Measurements from ENCODE around the gene TPRG1L. TPM values are rescaled to one million over a fixed set of nuclear protein-coding genes. Genes with fewer than 3 reads are reported as not detected.

TPRG1L gene
- total RNA-seq, 3 donors from 2014 or later, result 70.4 to 96.0 (median 76.1) TPM

DNA sequence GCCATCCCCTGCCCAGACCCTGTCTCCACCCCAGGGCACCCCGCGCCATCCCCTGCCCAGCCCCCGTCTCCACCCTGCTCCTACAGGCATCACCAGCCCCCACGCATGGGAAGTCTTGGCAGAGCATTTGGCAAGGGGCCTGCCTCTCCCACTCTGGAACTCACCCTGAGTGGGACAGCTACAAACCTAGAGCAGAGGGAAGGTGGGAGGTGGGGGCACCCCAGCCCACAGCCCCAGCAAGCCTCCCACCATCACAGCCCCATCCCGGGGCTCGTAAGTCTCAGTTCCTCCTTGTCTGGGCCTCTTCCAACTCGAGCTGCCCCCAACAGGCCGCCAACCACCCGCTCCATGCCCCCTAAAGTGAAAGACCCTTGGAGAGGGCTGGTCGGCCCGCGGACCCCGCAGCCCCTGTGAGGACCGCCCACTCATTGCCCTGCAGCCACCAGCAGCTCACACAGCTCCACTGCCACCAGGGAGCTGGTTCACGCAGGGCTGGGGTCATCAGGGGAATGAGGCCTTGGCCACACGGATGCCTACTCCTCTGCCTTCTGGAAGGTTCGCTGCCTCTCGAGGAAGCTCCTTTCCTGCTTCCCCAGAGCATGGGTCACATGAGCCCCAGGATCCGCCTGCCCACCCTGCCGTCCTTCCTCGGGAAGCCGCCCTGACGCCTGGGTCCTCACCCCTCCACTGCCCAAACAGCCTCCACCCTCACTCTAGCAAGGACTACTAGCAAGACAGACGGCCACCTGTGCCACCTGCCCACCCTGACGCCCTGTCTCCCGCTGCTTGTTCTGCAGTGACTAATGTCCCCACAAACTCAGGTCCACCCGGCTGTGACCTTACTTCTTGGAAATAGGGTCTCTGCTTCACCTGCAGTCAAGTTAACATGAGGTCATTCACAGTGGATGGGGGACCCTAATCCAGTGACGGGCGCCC, 27.9 kb upstream of the TPRG1L start:
- Histone ChIP-seq H3K4me1 (ENCODE audit: low read depth) (peaks cover 7% of the 10 kb centered on the region), H3K9me3 (no peaks in the 10 kb centered on the region), H3K4me3 (no peak overlapping the region), H3K36me3 (ENCODE audit: low read depth) (no peaks in the 10 kb centered on the region)
- ATAC-seq (no peak), DNase-seq (no peak)
- intact Hi-C loops (cut with DNase I, micrococcal nuclease), result no loop called here
- TF ChIP-seq, protein P1, sequence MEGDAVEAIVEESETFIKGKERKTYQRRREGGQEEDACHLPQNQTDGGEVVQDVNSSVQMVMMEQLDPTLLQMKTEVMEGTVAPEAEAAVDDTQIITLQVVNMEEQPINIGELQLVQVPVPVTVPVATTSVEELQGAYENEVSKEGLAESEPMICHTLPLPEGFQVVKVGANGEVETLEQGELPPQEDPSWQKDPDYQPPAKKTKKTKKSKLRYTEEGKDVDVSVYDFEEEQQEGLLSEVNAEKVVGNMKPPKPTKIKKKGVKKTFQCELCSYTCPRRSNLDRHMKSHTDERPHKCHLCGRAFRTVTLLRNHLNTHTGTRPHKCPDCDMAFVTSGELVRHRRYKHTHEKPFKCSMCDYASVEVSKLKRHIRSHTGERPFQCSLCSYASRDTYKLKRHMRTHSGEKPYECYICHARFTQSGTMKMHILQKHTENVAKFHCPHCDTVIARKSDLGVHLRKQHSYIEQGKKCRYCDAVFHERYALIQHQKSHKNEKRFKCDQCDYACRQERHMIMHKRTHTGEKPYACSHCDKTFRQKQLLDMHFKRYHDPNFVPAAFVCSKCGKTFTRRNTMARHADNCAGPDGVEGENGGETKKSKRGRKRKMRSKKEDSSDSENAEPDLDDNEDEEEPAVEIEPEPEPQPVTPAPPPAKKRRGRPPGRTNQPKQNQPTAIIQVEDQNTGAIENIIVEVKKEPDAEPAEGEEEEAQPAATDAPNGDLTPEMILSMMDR (IDR thresholded peaks at IDR 0.05), result no peak

DNA sequence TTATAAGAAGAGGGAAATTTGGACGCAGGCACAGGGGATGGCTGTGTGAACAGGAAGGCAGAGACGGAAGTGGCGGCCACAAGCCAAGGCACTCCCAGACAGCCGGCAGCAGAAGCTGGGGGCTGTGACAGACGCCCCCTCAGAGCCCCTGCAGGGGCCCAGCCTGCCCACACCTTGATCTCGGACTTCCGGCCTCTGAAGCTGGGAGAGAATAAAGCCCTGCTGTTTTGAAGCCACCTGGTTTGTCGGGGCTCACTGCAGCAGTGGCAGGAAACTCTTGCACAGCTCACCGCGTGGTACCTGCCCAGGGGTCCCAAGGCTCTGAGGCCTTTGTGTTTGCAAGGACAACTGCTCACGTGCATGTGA, 27.2 kb upstream of the TPRG1L start:
- TF ChIP-seq, protein P1 (IDR thresholded peaks at IDR 0.05), result no peak
- peaks cover 7% of the 10 kb centered on the region for H3K4me1 ChIP-seq (ENCODE audit: low read depth)
- ATAC-seq, result peak; percentile 12
- H3K36me3 ChIP-seq (ENCODE audit: low read depth), result no peaks in the 10 kb centered on the region
- H3K4me3 ChIP-seq, result no peak overlapping the region
- no peaks in the 10 kb centered on the region for H3K9me3 ChIP-seq
- DNase-seq, result no peak
- intact Hi-C loops (cut with DNase I, micrococcal nuclease), result no loop called here

DNA sequence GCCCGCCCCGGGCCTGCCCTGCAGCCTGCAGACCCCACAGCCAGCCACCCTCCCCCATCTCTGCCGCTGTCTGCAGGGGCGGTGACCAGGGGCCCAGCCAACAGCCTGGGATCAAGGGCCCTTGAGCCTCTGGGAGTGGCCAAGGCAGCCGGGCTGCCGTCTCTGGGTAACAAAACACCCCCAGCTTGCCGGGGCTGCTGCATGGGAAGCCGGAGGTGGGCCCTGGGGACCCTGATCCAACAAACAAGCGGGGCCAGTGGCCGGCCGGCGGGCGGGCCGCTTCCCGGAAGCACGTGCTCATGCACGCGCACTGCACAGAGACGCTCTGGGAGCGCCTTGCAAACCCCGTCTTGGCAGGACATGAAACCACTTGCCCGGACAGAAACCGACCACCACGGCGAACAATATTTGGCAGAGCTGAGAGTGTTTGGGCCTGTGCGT, 26.7 kb upstream of the TPRG1L start:
- intact Hi-C loops (cut with DNase I, micrococcal nuclease), result no loop called here
- no peak overlapping the region for H3K4me3 ChIP-seq
- DNase-seq (peak in 1 of 3 donors; percentile 22), ATAC-seq (peak; percentile 19)
- TF ChIP-seq, protein P1 (IDR thresholded peaks at IDR 0.05), result no peak
- no peaks in the 10 kb centered on the region for H3K36me3 ChIP-seq (ENCODE audit: low read depth)
- no peaks in the 10 kb centered on the region for H3K9me3 ChIP-seq
- peaks cover 7% of the 10 kb centered on the region for H3K4me1 ChIP-seq (ENCODE audit: low read depth)

DNA sequence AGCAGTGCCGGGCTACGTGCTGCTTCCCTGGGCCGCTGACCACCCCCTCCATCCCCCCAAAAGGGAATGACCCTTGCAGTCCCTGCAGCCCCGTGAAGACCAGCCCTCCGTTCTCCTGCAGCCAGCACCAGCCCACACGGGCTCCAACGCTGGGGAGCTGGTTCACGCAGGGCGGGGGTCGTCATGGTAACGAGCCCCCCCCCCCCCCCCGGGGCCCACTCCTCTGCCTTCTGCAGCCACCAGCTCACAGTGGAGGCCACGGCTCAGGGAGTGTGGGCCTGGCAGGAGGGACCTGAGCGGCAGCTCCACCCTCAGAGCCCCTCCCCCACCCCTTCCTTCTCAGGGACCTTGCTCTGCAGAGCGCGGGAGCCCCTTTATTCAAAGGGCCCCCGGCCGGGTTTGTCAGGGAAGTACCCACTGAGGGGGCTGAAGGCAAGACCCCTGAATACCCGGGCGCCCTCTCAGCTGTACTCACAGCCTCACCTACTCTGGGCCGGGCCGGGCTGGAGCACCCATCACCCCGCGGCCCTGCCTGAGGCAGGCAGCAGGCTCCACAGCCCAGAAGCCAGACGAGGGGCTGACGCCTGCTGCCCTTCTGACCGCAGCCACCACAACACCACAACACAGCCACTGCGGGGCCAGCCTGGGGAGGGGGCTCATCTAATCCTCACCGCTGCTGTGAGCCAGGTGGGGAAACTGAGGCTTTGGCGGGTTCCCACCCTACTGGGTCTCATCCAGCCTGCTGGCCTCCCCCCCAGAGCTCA, 26.1 kb upstream of the TPRG1L start:
- no peak for DNase-seq
- peaks cover 7% of the 10 kb centered on the region for H3K4me1 ChIP-seq (ENCODE audit: low read depth)
- intact Hi-C loops (cut with DNase I, micrococcal nuclease), result no loop called here
- H3K4me3 ChIP-seq, result no peak overlapping the region
- no peak for ATAC-seq
- no peaks in the 10 kb centered on the region for H3K36me3 ChIP-seq (ENCODE audit: low read depth)
- TF ChIP-seq, protein P1 (IDR thresholded peaks at IDR 0.05), result no peak
- no peaks in the 10 kb centered on the region for H3K9me3 ChIP-seq

DNA sequence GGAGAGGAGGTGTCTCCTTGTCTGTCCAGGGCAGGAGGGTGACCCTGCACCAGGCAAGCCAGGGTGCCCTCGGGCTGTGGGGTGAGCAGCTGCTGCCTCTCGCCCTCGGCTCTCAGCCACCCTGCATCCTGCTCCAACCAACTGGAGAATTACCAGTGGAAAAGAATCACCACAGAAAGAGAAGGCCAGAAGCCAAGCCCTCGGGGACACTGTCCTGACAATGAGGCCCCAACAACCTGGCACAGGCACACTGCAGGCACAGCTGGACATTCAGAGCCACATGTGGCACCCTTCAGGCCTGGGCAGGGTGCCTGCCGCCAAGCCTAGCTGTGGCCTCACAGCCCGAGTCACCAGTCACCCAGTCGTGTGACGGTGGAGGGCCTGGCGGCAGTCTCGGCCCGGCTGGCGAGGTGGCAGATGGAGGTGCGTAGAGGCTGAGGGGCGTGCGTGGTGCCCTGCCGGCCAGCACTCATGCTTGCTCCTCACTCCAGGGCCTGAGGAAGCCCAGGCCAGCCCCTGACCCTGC, 25.5 kb upstream of the TPRG1L start:
- DNase-seq, result no peak
- TF ChIP-seq, protein P1 (IDR thresholded peaks at IDR 0.05), result no peak
- Histone ChIP-seq H3K9me3 (no peaks in the 10 kb centered on the region), H3K36me3 (ENCODE audit: low read depth) (no peaks in the 10 kb centered on the region), H3K4me3 (no peak overlapping the region), H3K4me1 (ENCODE audit: low read depth) (peaks cover 7% of the 10 kb centered on the region)
- no peak for ATAC-seq
- intact Hi-C loops (cut with DNase I, micrococcal nuclease), result no loop called here
